Lower leg skin (tissue), 3 donors: ENCODE measurements around the gene CRTC1.

Source experiments
- CTCF ChIP-seq, 3 donors: fragments of 450-650 bp; IDR thresholded peaks; one replicate each; pipeline ENCODE4 v1.5.1; 2016; ENCODE audit warnings: antibody characterized with exemption in 3 of 3, mild to moderate bottlenecking in 3 of 3, moderate library complexity in 2 of 3
- POLR2A ChIP-seq, 2 donors: fragments of 450-650 bp; IDR thresholded peaks; one replicate each; pipeline ENCODE4 v1.6.1; 2016 to 2017; ENCODE audit warnings: antibody characterized with exemption in 2 of 2, mild to moderate bottlenecking in 1 of 2, moderate library complexity in 1 of 2

DNA sequence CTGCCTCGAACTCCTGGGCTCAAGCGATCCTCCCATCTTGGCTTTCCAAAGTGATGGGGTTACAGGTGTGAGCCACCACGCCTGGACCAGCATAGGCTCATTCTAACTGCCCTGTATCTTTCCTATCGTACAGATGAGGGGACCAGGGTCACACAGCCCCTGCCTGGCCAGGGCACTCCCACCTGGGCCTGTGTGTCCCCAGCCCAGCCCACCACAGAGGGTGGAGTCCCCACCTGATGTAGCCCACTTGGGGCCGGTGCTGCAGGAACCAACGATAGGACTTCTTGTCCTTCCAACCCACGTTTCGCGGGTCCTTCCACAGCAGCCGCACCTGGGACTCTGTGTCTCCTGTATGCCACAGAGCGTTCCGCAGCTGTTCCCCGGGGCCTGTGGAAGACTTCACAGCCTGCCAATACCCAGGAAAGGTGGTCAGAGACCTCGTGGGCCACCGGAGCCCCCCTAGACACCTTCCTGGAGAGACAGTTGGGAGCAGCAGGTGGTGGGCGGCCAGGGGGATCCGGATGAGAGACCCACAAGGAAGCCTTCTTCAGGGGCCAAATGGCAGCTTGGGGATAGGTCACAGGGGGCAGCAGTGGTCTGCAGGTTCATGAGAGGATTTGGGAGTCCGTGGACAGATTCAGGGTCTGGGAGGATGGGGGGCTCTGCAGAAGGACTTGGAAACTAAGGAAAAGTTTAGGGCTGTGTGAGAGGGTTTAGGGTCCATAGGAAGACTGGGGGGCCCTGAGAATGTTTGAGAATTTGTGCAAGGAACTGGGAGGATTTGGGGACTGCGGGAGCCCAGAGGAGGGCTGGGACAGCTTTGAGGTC lies 100.7 kb downstream of the CRTC1 start:
- no peak for TF ChIP-seq CTCF (IDR thresholded peaks at IDR 0.05)
- no peak for TF ChIP-seq POLR2A (IDR thresholded peaks at IDR 0.05)
